Natural killer cell (primary cell): ENCODE results near the gene CIDEA. TPM values are rescaled to one million over a fixed set of nuclear protein-coding genes. Genes with fewer than 3 reads are reported as not detected.

ENCODE experiments used
- ATAC-seq, 3 donors: fragments of 150-1000 bp in 2 of 3; fragments of 200-7000 bp in 1 of 3; cut with Tn5 transposase; 1 replicate in 1 of 3; 2 replicates in 2 of 3; pipeline ENCODE4 v1.10.0; 2021; ENCODE audit warnings: mild to moderate bottlenecking in 2 of 3, moderate library complexity in 2 of 3
- DNase-seq, 2 donors: peaks; one replicate each; pipeline versions ENCODE4 v3.0.0 to v3.0.0-alpha.2; 2013 to 2021; ENCODE audit warnings: mixed read lengths in 1 of 2
- H3K27ac ChIP-seq: one replicate; pipeline ENCODE4 v1.5.1; 2013; ENCODE audit warnings: mild to moderate bottlenecking, low read length
- H3K27me3 ChIP-seq: one replicate; pipeline ENCODE4 v1.6.1; 2013; ENCODE audit warnings: low read length; ENCODE audit not compliant: control insufficient read depth, insufficient read depth
- H3K36me3 ChIP-seq: one replicate; pipeline ENCODE4 v1.6.1; 2013; ENCODE audit warnings: low read length; ENCODE audit not compliant: control insufficient read depth, insufficient read depth
- H3K4me1 ChIP-seq: one replicate; pipeline ENCODE4 v1.6.1; 2013; ENCODE audit warnings: low read length; ENCODE audit not compliant: control insufficient read depth, insufficient read depth
- H3K4me3 ChIP-seq: one replicate; pipeline ENCODE4 v1.5.1; 2013; ENCODE audit warnings: low read length
- H3K9me3 ChIP-seq: one replicate; pipeline ENCODE4 v1.6.1; 2013; ENCODE audit warnings: low read length; ENCODE audit not compliant: control insufficient read depth, insufficient read depth
- H3K27ac Mint-ChIP-seq, 2 donors: one replicate each; pipeline ENCODE4 v1.8.0; 2022; ENCODE audit warnings: mild to moderate bottlenecking in 2 of 2, mixed read lengths in 2 of 2, moderate library complexity in 1 of 2
- H3K27me3 Mint-ChIP-seq, 2 donors: one replicate each; pipeline ENCODE4 v1.8.0; 2022; ENCODE audit warnings: low read depth in 2 of 2, mixed read lengths in 2 of 2
- H3K36me3 Mint-ChIP-seq: one replicate; pipeline ENCODE4 v1.8.0; 2022; ENCODE audit warnings: mixed read lengths
- H3K4me1 Mint-ChIP-seq, 2 donors: one replicate each; pipeline ENCODE4 v1.8.0; 2022; ENCODE audit warnings: mixed read lengths in 2 of 2
- H3K4me3 Mint-ChIP-seq: one replicate; pipeline ENCODE4 v1.8.0; 2022; ENCODE audit warnings: mild to moderate bottlenecking, moderate library complexity, mixed read lengths
- H3K9me3 Mint-ChIP-seq, 2 donors: one replicate each; pipeline ENCODE4 v1.8.0; 2022; ENCODE audit warnings: mixed read lengths in 2 of 2
- WGBS: methylation state at CpG from one replicate; pipeline ENCODE4 v1.1.7; 2013; ENCODE audit warnings: missing lambda C conversion rate; ENCODE audit not compliant: insufficient coverage; 5-methylcytosine and 5-hydroxymethylcytosine counted together
- intact Hi-C: fragments of 100-400 bp; cut with micrococcal nuclease; formaldehyde crosslinking; loops from one replicate; pipeline ENCODE4 v1.14.2; 2022
- total RNA-seq, 4 donors: library from RNA; stranded (reverse); fragments of 120-200 nt in 1 of 4; gene quantifications; one replicate each; pipeline versions ENCODE4 v1.2.3 to v1.2.4, GENCODE V29; 2013 to 2022
- TF ChIP-seq, protein P1 (sequence below): fragments of 200-600 bp; IDR thresholded peaks from one replicate; pipeline ENCODE4 v1.8.0; 2022; ENCODE audit warnings: antibody characterized with exemption

Gene CIDEA
- total RNA-seq, 3 donors from 2014 or later (not counting 1 experiment from before 2014, with no cell fraction given): not detected

DNA sequence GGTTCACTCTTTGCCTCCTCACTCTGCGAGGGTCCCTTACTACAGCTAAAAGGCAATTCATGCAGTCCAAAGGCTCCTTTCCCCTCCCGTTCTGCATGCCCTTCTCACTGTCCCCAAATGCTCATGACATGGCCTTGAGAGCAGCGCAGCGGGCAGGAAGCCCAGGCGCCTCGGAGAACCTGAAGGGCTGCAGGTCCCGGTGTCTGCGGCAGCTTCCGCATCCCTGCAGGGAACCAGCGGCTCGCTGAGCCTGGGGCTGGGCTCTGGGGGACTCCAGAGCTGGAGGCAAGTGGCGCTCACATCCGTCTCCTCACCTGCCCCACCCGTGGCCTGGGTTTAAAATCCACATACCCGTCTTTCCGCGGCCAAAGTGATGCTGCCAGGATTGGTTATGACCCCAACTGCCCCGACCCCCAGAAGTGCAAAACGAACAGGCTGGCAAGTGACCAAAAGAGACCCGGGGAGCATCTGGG, 462 bp upstream of the CIDEA start:
- intact Hi-C loops: no loop called here
- TF ChIP-seq, protein P1, sequence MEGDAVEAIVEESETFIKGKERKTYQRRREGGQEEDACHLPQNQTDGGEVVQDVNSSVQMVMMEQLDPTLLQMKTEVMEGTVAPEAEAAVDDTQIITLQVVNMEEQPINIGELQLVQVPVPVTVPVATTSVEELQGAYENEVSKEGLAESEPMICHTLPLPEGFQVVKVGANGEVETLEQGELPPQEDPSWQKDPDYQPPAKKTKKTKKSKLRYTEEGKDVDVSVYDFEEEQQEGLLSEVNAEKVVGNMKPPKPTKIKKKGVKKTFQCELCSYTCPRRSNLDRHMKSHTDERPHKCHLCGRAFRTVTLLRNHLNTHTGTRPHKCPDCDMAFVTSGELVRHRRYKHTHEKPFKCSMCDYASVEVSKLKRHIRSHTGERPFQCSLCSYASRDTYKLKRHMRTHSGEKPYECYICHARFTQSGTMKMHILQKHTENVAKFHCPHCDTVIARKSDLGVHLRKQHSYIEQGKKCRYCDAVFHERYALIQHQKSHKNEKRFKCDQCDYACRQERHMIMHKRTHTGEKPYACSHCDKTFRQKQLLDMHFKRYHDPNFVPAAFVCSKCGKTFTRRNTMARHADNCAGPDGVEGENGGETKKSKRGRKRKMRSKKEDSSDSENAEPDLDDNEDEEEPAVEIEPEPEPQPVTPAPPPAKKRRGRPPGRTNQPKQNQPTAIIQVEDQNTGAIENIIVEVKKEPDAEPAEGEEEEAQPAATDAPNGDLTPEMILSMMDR: no peak
- DNase-seq: no peak
- Histone ChIP-seq H3K27me3 (peaks cover 9% of the 10 kb centered on the region), H3K4me1 (no peaks in the 10 kb centered on the region), H3K9me3 (no peaks in the 10 kb centered on the region), H3K36me3 (no peaks in the 10 kb centered on the region), H3K27ac (no peak overlapping the region), H3K4me3 (no peak overlapping the region)
- H3K4me1 Mint-ChIP-seq: no peaks in the 10 kb centered on the region
- WGBS: 2% methylated on average over 20 of the region's 20 CpGs
- H3K36me3 Mint-ChIP-seq: no peaks in the 10 kb centered on the region
- ATAC-seq: no peak
- H3K27me3 Mint-ChIP-seq: peaks cover 50 to 80% of the 10 kb centered on the region in 2 donors
- no peak overlapping the region for H3K27ac Mint-ChIP-seq
- no peak overlapping the region for H3K4me3 Mint-ChIP-seq
- no peaks in the 10 kb centered on the region for H3K9me3 Mint-ChIP-seq

DNA sequence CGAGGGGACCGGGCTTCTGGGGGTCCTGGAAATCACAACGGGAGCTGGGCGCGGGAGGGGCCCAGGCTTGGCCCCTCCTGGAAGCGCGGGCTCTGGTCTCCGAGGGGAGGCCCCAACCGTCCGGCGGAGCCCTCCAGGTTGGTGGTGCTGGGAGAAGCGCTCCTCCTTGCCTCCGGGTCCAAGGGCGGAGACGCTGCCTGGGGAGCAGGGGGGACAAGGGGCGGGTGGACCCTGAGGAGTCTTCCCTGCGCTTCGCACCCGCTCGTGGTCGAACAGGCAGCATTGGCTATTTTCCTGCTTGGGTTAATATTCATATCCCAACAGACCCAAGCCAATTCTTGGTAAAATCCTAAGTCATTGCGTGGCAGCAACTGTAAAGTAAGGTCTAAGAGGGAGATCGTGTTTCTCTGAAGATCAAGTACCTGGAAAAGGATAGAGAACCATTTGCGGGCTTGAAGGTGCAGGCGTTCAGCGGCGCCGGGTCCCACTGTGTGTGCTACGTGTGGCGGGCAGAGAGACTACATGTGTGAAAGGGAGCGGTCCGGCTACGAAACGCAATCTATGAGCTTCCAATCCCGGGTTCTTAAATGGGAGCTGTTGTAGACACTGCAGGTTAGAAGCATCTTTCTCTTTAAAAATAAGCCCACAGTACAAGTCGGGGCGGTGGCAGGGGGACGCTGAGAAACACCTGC, 805 bp downstream of the CIDEA start:
- H3K4me3 ChIP-seq: no peak overlapping the region
- DNase-seq (no peak), ATAC-seq (no peak)
- no peak overlapping the region for H3K27ac ChIP-seq
- no peaks in the 10 kb centered on the region for H3K9me3 ChIP-seq
- no peaks in the 10 kb centered on the region for H3K4me1 ChIP-seq
- H3K27me3 Mint-ChIP-seq: peaks cover 42 to 70% of the 10 kb centered on the region in 2 donors
- no peaks in the 10 kb centered on the region for H3K9me3 Mint-ChIP-seq
- no peaks in the 10 kb centered on the region for H3K36me3 ChIP-seq
- no peak overlapping the region for H3K27ac Mint-ChIP-seq
- H3K4me3 Mint-ChIP-seq: no peak overlapping the region
- WGBS: 66% methylated on average over 38 of the region's 38 CpGs
- intact Hi-C loops: no loop called here
- no peaks in the 10 kb centered on the region for H3K36me3 Mint-ChIP-seq
- TF ChIP-seq, protein P1: no peak
- peaks cover 9% of the 10 kb centered on the region for H3K27me3 ChIP-seq
- H3K4me1 Mint-ChIP-seq: no peaks in the 10 kb centered on the region

- TF ChIP-seq, protein P1: no peak
- DNase-seq: no peak
- no peak for ATAC-seq
- no peaks in the 10 kb centered on the region for H3K36me3 Mint-ChIP-seq
- no peaks in the 10 kb centered on the region for H3K9me3 ChIP-seq
- no peak overlapping the region for H3K27ac Mint-ChIP-seq
- peaks cover 9% of the 10 kb centered on the region for H3K27me3 ChIP-seq
- H3K4me3 ChIP-seq: no peak overlapping the region
- H3K27me3 Mint-ChIP-seq: peaks cover 42 to 67% of the 10 kb centered on the region in 2 donors
- intact Hi-C loops: no loop called here
- no peaks in the 10 kb centered on the region for H3K36me3 ChIP-seq
- H3K4me3 Mint-ChIP-seq: no peak overlapping the region
- no peaks in the 10 kb centered on the region for H3K4me1 Mint-ChIP-seq
- no peak overlapping the region for H3K27ac ChIP-seq
- 88% methylated on average over 3 of the region's 4 CpGs for WGBS
- no peaks in the 10 kb centered on the region for H3K9me3 Mint-ChIP-seq
- no peaks in the 10 kb centered on the region for H3K4me1 ChIP-seq
These were observed 1.5 kb downstream of the CIDEA start for GRCh38 chr18:12255626-12256026.

GRCh38 chr18:12256951-12257350, 2.8 kb downstream of the CIDEA start:
- Mint-ChIP-seq H3K4me1 (no peaks in the 10 kb centered on the region), H3K27ac (no peak overlapping the region), H3K9me3 (no peaks in the 10 kb centered on the region), H3K27me3 (peaks cover 39 to 54% of the 10 kb centered on the region in 2 donors), H3K4me3 (no peak overlapping the region), H3K36me3 (no peaks in the 10 kb centered on the region)
- H3K9me3 ChIP-seq: no peaks in the 10 kb centered on the region
- TF ChIP-seq, protein P1: no peak
- intact Hi-C loops: no loop called here
- ATAC-seq: no peak
- H3K36me3 ChIP-seq: no peaks in the 10 kb centered on the region
- no peak overlapping the region for H3K4me3 ChIP-seq
- H3K4me1 ChIP-seq: no peaks in the 10 kb centered on the region
- no peak for DNase-seq
- peaks cover 9% of the 10 kb centered on the region for H3K27me3 ChIP-seq
- H3K27ac ChIP-seq: no peak overlapping the region
- 48% methylated on average over 6 of the region's 6 CpGs for WGBS
